Measurements from ENCODE around the gene CCDC141.

GRCh38 chr2:179069685-179070084, 19.7 kb upstream of the CCDC141 start:
- TF ChIP-seq POLR2A (IDR thresholded peaks at IDR 0.05; ENCODE audit: low read length) (no peak), GATA1 (IDR thresholded peaks at IDR 0.05; ENCODE audit: low read depth, low read length) (no peak)

Measured in erythroblast (primary cell).